Heart left ventricle (tissue), 16 donors: ENCODE measurements around the gene OAT. TPM values are rescaled to one million over a fixed set of nuclear protein-coding genes. Genes with fewer than 3 reads are reported as not detected.

Experiments used
- ATAC-seq, 4 donors: fragments of 200-7000 bp; cut with Tn5 transposase; one replicate each; pipeline ENCODE4 v1.9.1; 2020 to 2022; ENCODE audit warnings: moderate library complexity in 4 of 4, mild to moderate bottlenecking in 3 of 4, moderate number of reproducible peaks in 1 of 4
- DNase-seq, 5 donors: peaks; one replicate each; pipeline ENCODE4 v3.0.0-alpha.2; 2020
- H3K27ac ChIP-seq, 12 donors: fragments of 200-600 bp; sonication (generic) in 4 of 12; one replicate each; pipeline versions ENCODE4 v1.5.0 to v1.8.0; 2016 to 2022; ENCODE audit warnings: mild to moderate bottlenecking in 2 of 12
- H3K27me3 ChIP-seq, 9 donors: fragments of 200-600 bp; sonication (generic) in 2 of 9; one replicate each; pipeline versions ENCODE4 v1.5.1 to v1.8.0; 2016 to 2022; ENCODE audit warnings: mild to moderate bottlenecking in 3 of 9
- H3K36me3 ChIP-seq, 9 donors: fragments of 200-600 bp; sonication (generic) in 2 of 9; one replicate each; pipeline versions ENCODE4 v1.5.0 to v1.8.0; 2018 to 2022; ENCODE audit warnings: mild to moderate bottlenecking in 2 of 9
- H3K4me1 ChIP-seq, 12 donors: fragments of 200-600 bp; sonication (generic) in 4 of 12; one replicate each; pipeline versions ENCODE4 v1.5.0 to v1.8.0; 2016 to 2022; ENCODE audit warnings: mild to moderate bottlenecking in 3 of 12
- H3K4me3 ChIP-seq, 12 donors: fragments of 200-600 bp; sonication (generic) in 4 of 12; one replicate each; pipeline versions ENCODE4 v1.5.0 to v1.8.0; 2017 to 2022; ENCODE audit warnings: mild to moderate bottlenecking in 9 of 12, moderate library complexity in 4 of 12
- H3K9me3 ChIP-seq, 12 donors: fragments of 200-600 bp; sonication (generic) in 4 of 12; one replicate each; pipeline versions ENCODE4 v1.5.0 to v1.8.0; 2016 to 2022; ENCODE audit warnings: mild to moderate bottlenecking in 1 of 12
- CTCF ChIP-seq, 12 donors: fragments of 200-600 bp; sonication (generic) in 4 of 12; IDR thresholded peaks; one replicate each; pipeline versions ENCODE4 v1.5.0 to v1.8.0; 2018 to 2022; ENCODE audit warnings: antibody characterized with exemption in 12 of 12, mild to moderate bottlenecking in 5 of 12
- POLR2A ChIP-seq, 2 donors: fragments of 450-650 bp; IDR thresholded peaks; one replicate each; pipeline ENCODE4 v1.6.1; 2017; ENCODE audit warnings: antibody characterized with exemption in 2 of 2, mild to moderate bottlenecking in 2 of 2, moderate library complexity in 2 of 2
- WGBS, 4 donors: extraction: QIAGEN DNeasy Blood & Tissue Kit in 2 of 4; methylation state at CpG; one replicate each; pipeline versions ENCODE4 v1.1.5 to v1.1.7; 2013 to 2018; 5-methylcytosine and 5-hydroxymethylcytosine counted together
- intact Hi-C, 10 donors: fragments of 100-400 bp; cut with DNase I; formaldehyde crosslinking; loops; one replicate each; pipeline versions ENCODE4 v1.11.1 to v1.14.2; 2022
- polyA plus RNA-seq, 2 donors: library from polyadenylated mRNA; stranded (reverse); fragments of 200-250 nt; gene quantifications; one replicate each; pipeline ENCODE4 v1.2.3, GENCODE V29; 2013
- total RNA-seq, 9 donors: library from RNA; depleted of rRNA in 2 of 9; stranded (reverse); fragments of >200 nt in 2 of 9; fragmentation: NEBNext Ultra II Directional in 3 of 9; extraction: Animal tissue kit (Norgen Biotek cat#: 25700) in 3 of 9; gene quantifications; one replicate each; pipeline versions ENCODE4 v1.1.0 to v1.2.4, GENCODE V29; 2016 to 2023
- donor health status: ischemic (EF 13 %, LVEDD 7.1; RV severe dilation, severe dysfunction).
- donor health status: healthy with polysubstance abuse.
- donor health status: DM: no; HTN: yes; CAD: no.
- donor health status: DM: no; HTN: no; CAD: no.
- donor health status: ischemic (EF 25% LVEDD 6.9; RV normal size, moderate dysfunction).
- donor health status: ischemic (EF 25% LVEDD 5.7; RV mildly dilated, moderate dysfunction).
- donor health status: healthy.
- donor health status: DM: yes; HTN: yes; CAD: no.
- donor health status: ischemic (EF 35%, LVEDD 5.7; RV mildly dilated, moderate dysfunction).
- donor health status: nonischemic (EF 11% LVEDD 7.7; RV severe dilation, severe dysfunction).
- donor health status: DM: yes; HTN: yes; CAD: no.
- donor health status: PGD.
- donor health status: ischemic (EF 29% LVEDD 5.4; RV normal size, mild dysfunction).
- donor health status: nonischemic (EF 23%, LVEDD 6.1; RV moderate dilation, normal function).

OAT gene
- total and polyA plus RNA-seq, 11 donors, result 9.3 to 56.1 (median 33.8) TPM

GRCh38 chr10:124353091-124353815, 65.5 kb downstream of the OAT start:
- DNase-seq, result no peak
- no peak overlapping the region for H3K27ac ChIP-seq
- intact Hi-C loops, result no loop called here
- H3K9me3 ChIP-seq, result no peaks in the 10 kb centered on the region
- no peak for ATAC-seq
- 81 to 82% (median 81%) methylated on average over 13 to 15 of the region's 15 CpGs for WGBS, 4 donors
- H3K36me3 ChIP-seq, result no peaks in the 10 kb centered on the region
- no peak overlapping the region for H3K4me3 ChIP-seq
- TF ChIP-seq POLR2A (IDR thresholded peaks at IDR 0.05) (no peak), CTCF (IDR thresholded peaks at IDR 0.05) (no peak)
- peaks cover 0 to 10% (median 0%) of the 10 kb centered on the region in 9 donors for H3K27me3 ChIP-seq
- peaks cover 0 to 11% (median 2%) of the 10 kb centered on the region in 12 donors for H3K4me1 ChIP-seq

GRCh38 chr10:124351481-124352220, 67.1 kb downstream of the OAT start:
- no peak for TF ChIP-seq CTCF (IDR thresholded peaks at IDR 0.05)

GRCh38 chr10:124350806-124351205, 67.9 kb downstream of the OAT start:
- 94 to 96% (median 94%) methylated on average over 8 of the region's 8 CpGs for WGBS, 4 donors
- Histone ChIP-seq H3K36me3 (no peaks in the 10 kb centered on the region), H3K27ac (no peak overlapping the region), H3K4me3 (no peak overlapping the region), H3K27me3 (peaks cover 0 to 5% (median 0%) of the 10 kb centered on the region in 9 donors), H3K4me1 (peaks cover 0 to 11% (median 2%) of the 10 kb centered on the region in 12 donors), H3K9me3 (no peaks in the 10 kb centered on the region)
- ATAC-seq, result no peak
- DNase-seq, result no peak
- TF ChIP-seq POLR2A (IDR thresholded peaks at IDR 0.05) (no peak), CTCF (IDR thresholded peaks at IDR 0.05) (no peak)
- intact Hi-C loops, result no loop called here

More at GRCh38 chr10:124351481-124352220, 67.1 kb downstream of the OAT start:
- WGBS, 4 donors, result 78 to 88% (median 80%) methylated on average over 8 to 10 of the region's 10 CpGs
- Histone ChIP-seq H3K27ac (no peak overlapping the region), H3K4me1 (peaks cover 0 to 11% (median 2%) of the 10 kb centered on the region in 12 donors), H3K27me3 (peaks cover 0 to 5% (median 0%) of the 10 kb centered on the region in 9 donors), H3K9me3 (no peaks in the 10 kb centered on the region), H3K4me3 (no peak overlapping the region), H3K36me3 (no peaks in the 10 kb centered on the region)
- intact Hi-C loops, result no loop called here
- peak in 3 of 4 donors; percentile 37 to 74 (median 61) for ATAC-seq
- DNase-seq, result peak in 2 of 5 donors; percentile 38 to 39

GRCh38 chr10:124349996-124350280, 68.8 kb downstream of the OAT start:
- no peaks in the 10 kb centered on the region for H3K9me3 ChIP-seq
- ATAC-seq, result no peak
- intact Hi-C loops, result no loop called here
- no peak for DNase-seq
- H3K36me3 ChIP-seq, result no peaks in the 10 kb centered on the region
- peaks cover 0 to 5% (median 0%) of the 10 kb centered on the region in 9 donors for H3K27me3 ChIP-seq
- no peak overlapping the region for H3K4me3 ChIP-seq
- TF ChIP-seq CTCF (IDR thresholded peaks at IDR 0.05), result no peak
- no peak for TF ChIP-seq POLR2A (IDR thresholded peaks at IDR 0.05)
- no peak overlapping the region for H3K27ac ChIP-seq
- peaks cover 0 to 9% (median 2%) of the 10 kb centered on the region in 12 donors for H3K4me1 ChIP-seq
- 71 to 77% (median 74%) methylated on average over 5 of the region's 5 CpGs for WGBS, 4 donors
